SU-DHL-6 (cell line): Measurements from ENCODE around the gene NT5DC4.
"Not testable (repeated sequence)": the region's sequence is repeated elsewhere in the genome, so short reads cannot be mapped to it uniquely, and the experiment has no call there.

ENCODE experiments used
- H2AFZ ChIP-seq: fragments of 200-600 bp; sonication (generic); 2 replicates; pipeline ENCODE4 v1.6.1; 2014; ENCODE audit warnings: low read depth, mild to moderate bottlenecking, moderate library complexity, mixed read lengths, antibody characterized with exemption, low read length; ENCODE audit not compliant: severe bottlenecking
- H3F3A ChIP-seq: fragments of 200-600 bp; shearing (Covaris generic); 2 replicates; pipeline ENCODE4 v1.6.0; 2016; ENCODE audit warnings: antibody characterized with exemption, mild to moderate bottlenecking; ENCODE audit not compliant: insufficient read depth
- H3K27ac ChIP-seq: fragments of 200-600 bp; sonication (generic); 2 replicates; pipeline ENCODE4 v1.5.1; 2016; ENCODE audit warnings: low read depth, mild to moderate bottlenecking, low read length, moderate library complexity, mixed read lengths
- H3K27me3 ChIP-seq: fragments of 200-600 bp; sonication (generic), shearing (Covaris generic); 2 replicates; pipeline ENCODE4 v1.6.0; 2014; ENCODE audit warnings: mild to moderate bottlenecking, low read length
- H3K36me3 ChIP-seq: fragments of 200-600 bp; sonication (generic); 2 replicates; pipeline ENCODE4 v1.6.1; 2014; ENCODE audit warnings: mild to moderate bottlenecking, low read length, mixed read lengths
- H3K4me2 ChIP-seq: fragments of 300-600, 200-600 bp; shearing (Covaris generic), sonication (generic); 2 replicates; pipeline ENCODE4 v1.6.0; 2014; ENCODE audit warnings: low read length, low read depth, mild to moderate bottlenecking; ENCODE audit not compliant: poor library complexity, severe bottlenecking
- H3K4me3 ChIP-seq: fragments of 200-600 bp; sonication (generic); 2 replicates; pipeline ENCODE4 v1.5.1; 2014; ENCODE audit warnings: antibody characterized with exemption, low read length, mild to moderate bottlenecking, mixed read lengths; ENCODE audit not compliant: insufficient read depth, poor library complexity, severe bottlenecking
- H3K79me2 ChIP-seq: fragments of 200-600 bp; sonication (generic); 2 replicates; pipeline ENCODE4 v1.6.1; 2014; ENCODE audit warnings: mild to moderate bottlenecking, low read length, moderate library complexity; ENCODE audit not compliant: insufficient read depth
- H3K9ac ChIP-seq: fragments of 200-600 bp; sonication (generic); 2 replicates; pipeline ENCODE4 v1.7.0; 2014; ENCODE audit warnings: mild to moderate bottlenecking, low read length
- H3K9me2 ChIP-seq: fragments of 200-600 bp; sonication (generic); replicated peaks from 2 replicates; pipeline ENCODE4 v1.6.1; 2014; ENCODE audit warnings: low read length; ENCODE audit not compliant: insufficient read depth
- H3K9me3 ChIP-seq: fragments of 200-600 bp; sonication (generic); 2 replicates; pipeline ENCODE4 v1.6.1; 2014; ENCODE audit warnings: low read length, mixed read lengths; ENCODE audit not compliant: insufficient read depth
- H4K20me1 ChIP-seq: fragments of 200-600 bp; sonication (generic); 2 replicates; pipeline ENCODE4 v1.6.1; 2014; ENCODE audit warnings: low read depth, mild to moderate bottlenecking, antibody characterized with exemption, low read length, moderate library complexity, mixed read lengths
- CTCF ChIP-seq: fragments of 200-600 bp; sonication (generic); IDR thresholded peaks from one replicate; pipeline ENCODE4 v1.5.1; 2017; ENCODE audit warnings: antibody characterized with exemption, mild to moderate bottlenecking, low read length, moderate library complexity; ENCODE audit not compliant: insufficient read depth, poor library complexity, severe bottlenecking
- EZH2phosphoT487 ChIP-seq: fragments of 200-600 bp; sonication (generic), shearing (Covaris generic); conservative IDR thresholded peaks from 2 replicates; pipeline ENCODE4 v1.6.1; 2018; ENCODE audit warnings: mild to moderate bottlenecking, antibody characterized with exemption, low read length, moderate library complexity, mixed read lengths

The NT5DC4 gene

DNA sequence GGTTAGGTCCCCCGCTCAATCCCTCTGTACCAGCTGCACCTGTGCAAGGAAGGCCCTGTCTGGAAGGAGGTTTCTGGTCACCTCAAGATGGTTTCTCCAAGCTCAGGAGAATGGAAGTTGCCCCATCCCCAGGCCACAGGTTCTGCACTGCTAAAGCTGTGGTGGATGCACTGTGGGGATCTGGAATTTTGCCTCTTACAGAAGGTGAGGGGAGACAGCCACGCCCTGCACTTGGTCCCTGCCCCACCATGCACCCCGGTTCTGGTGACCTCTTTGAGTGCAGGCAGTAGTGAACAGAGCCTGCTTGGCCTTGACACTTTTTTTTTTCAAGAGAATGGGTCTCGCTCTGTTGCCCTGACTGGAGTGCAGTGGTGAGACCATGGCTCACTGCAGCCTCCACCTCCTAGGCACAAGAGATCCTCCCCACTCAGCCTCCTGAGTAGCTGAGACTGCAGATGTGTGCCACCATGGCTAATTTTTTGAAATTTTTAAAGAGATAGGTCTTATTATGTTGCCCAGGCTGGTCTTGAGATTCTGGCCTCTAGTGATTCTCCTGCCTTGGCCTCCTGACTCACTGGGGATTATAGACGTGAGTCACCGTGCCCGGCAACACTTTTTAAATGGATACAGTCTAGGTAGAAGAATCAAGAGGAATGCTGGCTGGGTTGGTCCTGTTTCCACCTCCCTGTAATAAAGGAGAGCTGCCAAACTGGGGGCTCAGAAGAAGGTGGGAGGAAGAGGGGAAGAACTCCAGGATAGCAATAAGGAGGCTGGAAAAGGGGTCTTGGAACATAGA lies 5.8 kb upstream of the NT5DC4 start:
- H3K27ac ChIP-seq: no peak overlapping the region
- TF ChIP-seq CTCF (no peak), EZH2phosphoT487 (no peak)
- no peak overlapping the region for H3K9ac ChIP-seq
- no peaks in the 10 kb centered on the region for H3K9me3 ChIP-seq
- H3K79me2 ChIP-seq: no peaks in the 10 kb centered on the region
- H2AFZ ChIP-seq: no peak overlapping the region
- no peak overlapping the region for H3K4me3 ChIP-seq
- no peaks in the 10 kb centered on the region for H3K9me2 ChIP-seq
- no peaks in the 10 kb centered on the region for H3K36me3 ChIP-seq
- H3K27me3 ChIP-seq: no peaks in the 10 kb centered on the region
- no peaks in the 10 kb centered on the region for H4K20me1 ChIP-seq
- H3K4me2 ChIP-seq: no peak overlapping the region
- no peaks in the 10 kb centered on the region for H3F3A ChIP-seq

DNA sequence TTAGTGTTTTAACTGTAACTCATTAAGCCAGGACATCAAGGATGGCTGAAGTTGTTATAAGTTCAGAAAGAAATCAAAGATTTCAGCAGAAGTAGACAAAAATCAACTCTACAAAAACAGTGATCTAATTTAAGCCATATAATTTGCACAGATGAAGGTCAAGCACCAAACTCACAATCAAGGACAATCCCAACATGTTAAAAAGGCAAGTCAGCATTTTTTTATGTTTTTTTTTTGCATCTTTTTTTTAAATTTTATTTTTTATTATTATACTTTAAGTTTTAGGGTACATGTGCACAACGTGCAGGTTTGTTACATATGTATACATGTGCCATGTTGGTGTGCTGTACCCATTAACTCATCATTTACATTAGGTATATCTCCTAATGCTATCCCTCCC lies 4.7 kb upstream of the NT5DC4 start:
- H3F3A ChIP-seq, H3K9ac ChIP-seq, H3K4me3 ChIP-seq, H3K9me2 ChIP-seq, H3K36me3 ChIP-seq, H3K4me2 ChIP-seq, H3K9me3 ChIP-seq, H3K27me3 ChIP-seq, H4K20me1 ChIP-seq, H3K27ac ChIP-seq, H2AFZ ChIP-seq, H3K79me2 ChIP-seq: not testable (repeated sequence)

- not testable (repeated sequence) for H2AFZ ChIP-seq, H3K9me2 ChIP-seq, H3K9me3 ChIP-seq, H3K79me2 ChIP-seq, H3K9ac ChIP-seq, H3K27me3 ChIP-seq, H3K36me3 ChIP-seq, H3K4me3 ChIP-seq, H4K20me1 ChIP-seq, H3K4me2 ChIP-seq, H3K27ac ChIP-seq, H3F3A ChIP-seq
Observed at GRCh38 chr2:112716826-112717352, 3.9 kb upstream of the NT5DC4 start.

GRCh38 chr2:112718863-112719370 lies 1.9 kb upstream of the NT5DC4 start:
- H3K36me3 ChIP-seq: no peaks in the 10 kb centered on the region
- no peaks in the 10 kb centered on the region for H3K9me2 ChIP-seq
- H3K4me3 ChIP-seq: no peak overlapping the region
- H3K27ac ChIP-seq: no peak overlapping the region
- H3K4me2 ChIP-seq: no peak overlapping the region
- H3K79me2 ChIP-seq: no peaks in the 10 kb centered on the region
- no peaks in the 10 kb centered on the region for H3K9me3 ChIP-seq
- H3K27me3 ChIP-seq: no peaks in the 10 kb centered on the region
- TF ChIP-seq CTCF: no peak
- no peak for TF ChIP-seq EZH2phosphoT487
- H2AFZ ChIP-seq: no peak overlapping the region
- H3F3A ChIP-seq: no peaks in the 10 kb centered on the region
- no peaks in the 10 kb centered on the region for H4K20me1 ChIP-seq
- H3K9ac ChIP-seq: no peak overlapping the region
